Measurements from ENCODE around the gene AKAP13.
"Not testable (repeated sequence)": the region's sequence is repeated elsewhere in the genome, so short reads cannot be mapped to it uniquely, and the experiment has no call there.

AKAP13 gene

DNA sequence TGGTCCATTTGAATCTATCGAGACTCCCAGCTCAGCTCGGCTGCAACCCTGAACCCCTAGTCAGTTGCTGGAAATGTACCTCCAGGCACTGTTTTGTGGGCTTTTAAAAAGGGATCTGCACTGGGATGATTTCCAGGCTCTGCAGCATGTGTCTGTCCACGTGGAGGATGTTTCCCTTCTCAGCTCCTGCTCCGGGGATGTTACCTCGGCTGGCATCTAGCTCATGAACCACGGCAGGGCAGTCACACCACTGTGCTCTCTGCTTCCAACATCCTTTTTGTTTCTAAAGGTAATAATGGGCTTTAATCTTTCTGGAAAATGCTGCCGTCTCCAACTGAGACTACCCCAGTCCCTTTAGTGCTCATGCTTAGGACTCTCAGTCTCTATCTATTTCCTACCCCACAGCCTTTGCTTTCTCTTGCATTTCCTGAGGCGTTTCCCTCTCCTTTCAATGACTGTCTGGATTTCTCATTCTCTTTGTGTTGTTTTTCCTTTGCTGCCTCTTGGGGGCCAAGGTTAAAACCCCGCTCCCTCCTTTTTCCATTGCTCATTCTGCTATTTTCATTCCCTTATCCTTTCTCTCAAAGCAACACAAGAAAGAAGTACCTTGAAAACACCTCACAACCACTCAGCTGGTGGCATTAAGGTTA, 42.9 kb upstream of the AKAP13 start:
- Histone ChIP-seq H2AFZ (ENCODE audit: low read depth, low read length) (no peak overlapping the region), H3K4me2 (ENCODE audit: low read length) (no peak overlapping the region), H3K27ac (ENCODE audit: low read length) (no peak overlapping the region), H3K27me3 (ENCODE audit: low read depth, low read length) (peaks cover 20% of the 10 kb centered on the region), H3K4me3 (ENCODE audit: low read length) (no peak overlapping the region), H3K79me2 (ENCODE audit: low read length) (no peaks in the 10 kb centered on the region), H3K36me3 (replicated peaks; ENCODE audit: low read depth, low read length) (no peaks in the 10 kb centered on the region), H3K9me3 (ENCODE audit: insufficient read depth, low read length) (no peaks in the 10 kb centered on the region), H3K4me1 (ENCODE audit: low read length) (no peaks in the 10 kb centered on the region), H3K9ac (ENCODE audit: low read length) (no peak overlapping the region), H4K20me1 (ENCODE audit: insufficient read depth, low read length) (no peaks in the 10 kb centered on the region)
- TF ChIP-seq, protein P1, sequence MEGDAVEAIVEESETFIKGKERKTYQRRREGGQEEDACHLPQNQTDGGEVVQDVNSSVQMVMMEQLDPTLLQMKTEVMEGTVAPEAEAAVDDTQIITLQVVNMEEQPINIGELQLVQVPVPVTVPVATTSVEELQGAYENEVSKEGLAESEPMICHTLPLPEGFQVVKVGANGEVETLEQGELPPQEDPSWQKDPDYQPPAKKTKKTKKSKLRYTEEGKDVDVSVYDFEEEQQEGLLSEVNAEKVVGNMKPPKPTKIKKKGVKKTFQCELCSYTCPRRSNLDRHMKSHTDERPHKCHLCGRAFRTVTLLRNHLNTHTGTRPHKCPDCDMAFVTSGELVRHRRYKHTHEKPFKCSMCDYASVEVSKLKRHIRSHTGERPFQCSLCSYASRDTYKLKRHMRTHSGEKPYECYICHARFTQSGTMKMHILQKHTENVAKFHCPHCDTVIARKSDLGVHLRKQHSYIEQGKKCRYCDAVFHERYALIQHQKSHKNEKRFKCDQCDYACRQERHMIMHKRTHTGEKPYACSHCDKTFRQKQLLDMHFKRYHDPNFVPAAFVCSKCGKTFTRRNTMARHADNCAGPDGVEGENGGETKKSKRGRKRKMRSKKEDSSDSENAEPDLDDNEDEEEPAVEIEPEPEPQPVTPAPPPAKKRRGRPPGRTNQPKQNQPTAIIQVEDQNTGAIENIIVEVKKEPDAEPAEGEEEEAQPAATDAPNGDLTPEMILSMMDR (IDR thresholded peaks at IDR 0.05; ENCODE audit: low read depth, low read length) = no peak
- no peak for TF ChIP-seq EZH2phosphoT487 (IDR thresholded peaks at IDR 0.05; ENCODE audit: low read depth)

DNA sequence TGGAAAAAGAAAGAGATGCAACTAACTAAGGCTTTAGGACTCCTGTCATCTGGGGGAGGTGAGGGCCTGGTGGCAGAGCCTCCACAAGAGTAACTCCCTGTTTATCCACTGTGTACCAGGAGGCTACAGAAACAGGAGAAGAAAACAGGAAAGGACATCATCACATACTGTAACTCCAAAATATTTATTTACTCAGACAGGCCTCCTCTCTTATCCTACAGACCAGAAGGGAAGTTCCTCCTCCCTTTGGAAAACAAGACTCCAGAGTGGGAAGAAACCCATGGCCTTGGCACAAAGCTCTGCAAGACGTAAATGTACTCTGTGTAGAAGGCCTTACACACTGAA, 40.1 kb upstream of the AKAP13 start:
- no peaks in the 10 kb centered on the region for H3K79me2 ChIP-seq (ENCODE audit: low read length)
- no peaks in the 10 kb centered on the region for H3K4me1 ChIP-seq (ENCODE audit: low read length)
- no peaks in the 10 kb centered on the region for H3K9me3 ChIP-seq (ENCODE audit: insufficient read depth, low read length)
- no peak for TF ChIP-seq EZH2phosphoT487 (IDR thresholded peaks at IDR 0.05; ENCODE audit: low read depth)
- TF ChIP-seq, protein P1 (IDR thresholded peaks at IDR 0.05; ENCODE audit: low read depth, low read length) = no peak
- H3K4me3 ChIP-seq (ENCODE audit: low read length) = no peak overlapping the region
- H4K20me1 ChIP-seq (ENCODE audit: insufficient read depth, low read length) = no peaks in the 10 kb centered on the region
- H3K27ac ChIP-seq (ENCODE audit: low read length) = no peak overlapping the region
- no peak overlapping the region for H3K9ac ChIP-seq (ENCODE audit: low read length)
- no peaks in the 10 kb centered on the region for H3K36me3 ChIP-seq (replicated peaks; ENCODE audit: low read depth, low read length)
- H3K4me2 ChIP-seq (ENCODE audit: low read length) = no peak overlapping the region
- H2AFZ ChIP-seq (ENCODE audit: low read depth, low read length) = no peak overlapping the region
- peaks cover 11% of the 10 kb centered on the region for H3K27me3 ChIP-seq (ENCODE audit: low read depth, low read length)

DNA sequence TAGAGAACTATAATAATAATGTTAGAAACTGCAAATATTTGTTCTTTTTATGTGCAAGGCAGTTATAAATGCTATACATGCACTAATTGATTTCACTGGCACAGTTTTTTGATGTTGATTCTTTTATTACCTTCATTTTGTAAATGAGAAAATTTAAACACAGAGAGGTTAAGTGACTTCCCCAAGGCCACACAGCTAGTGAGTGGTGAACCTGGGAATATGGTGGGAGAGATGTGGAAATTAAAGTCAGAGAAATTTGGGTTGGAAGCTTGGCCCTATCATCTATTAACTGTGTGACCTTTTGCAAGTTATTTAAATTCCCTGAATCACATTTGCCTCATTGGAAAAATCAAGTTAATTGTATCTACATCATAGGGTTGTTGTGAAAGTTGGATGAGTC, 39.6 kb upstream of the AKAP13 start:
- Histone ChIP-seq H4K20me1 (ENCODE audit: insufficient read depth, low read length) (no peaks in the 10 kb centered on the region), H3K4me2 (ENCODE audit: low read length) (no peak overlapping the region), H3K27ac (ENCODE audit: low read length) (no peak overlapping the region), H3K79me2 (ENCODE audit: low read length) (no peaks in the 10 kb centered on the region), H3K4me1 (ENCODE audit: low read length) (no peaks in the 10 kb centered on the region), H3K4me3 (ENCODE audit: low read length) (no peak overlapping the region), H3K27me3 (ENCODE audit: low read depth, low read length) (peaks cover 7% of the 10 kb centered on the region), H3K9ac (ENCODE audit: low read length) (no peak overlapping the region), H2AFZ (ENCODE audit: low read depth, low read length) (no peak overlapping the region), H3K9me3 (ENCODE audit: insufficient read depth, low read length) (no peaks in the 10 kb centered on the region), H3K36me3 (replicated peaks; ENCODE audit: low read depth, low read length) (no peaks in the 10 kb centered on the region)
- no peak for TF ChIP-seq EZH2phosphoT487 (IDR thresholded peaks at IDR 0.05; ENCODE audit: low read depth)
- TF ChIP-seq, protein P1 (IDR thresholded peaks at IDR 0.05; ENCODE audit: low read depth, low read length) = no peak

DNA sequence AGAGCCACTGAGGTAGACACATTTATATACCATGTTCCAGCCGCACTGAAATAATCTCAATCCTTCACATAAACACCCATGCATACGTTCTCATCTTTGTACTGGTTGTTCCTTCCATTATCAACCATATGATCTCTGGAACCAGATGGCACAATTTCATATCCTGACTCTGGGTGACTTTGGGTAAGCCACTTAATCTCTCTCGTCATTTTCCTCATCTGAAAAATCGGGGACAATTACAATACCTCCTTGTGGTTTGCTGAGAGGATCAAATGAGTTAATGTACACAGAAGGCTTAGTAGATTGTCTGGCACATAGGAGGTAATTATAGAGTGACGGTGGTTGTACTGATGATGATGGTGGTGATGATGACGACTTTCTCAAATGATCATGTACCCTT, 38.2 kb upstream of the AKAP13 start:
- not testable (repeated sequence) for H3K36me3 ChIP-seq (replicated peaks; ENCODE audit: low read depth, low read length); H2AFZ ChIP-seq (ENCODE audit: low read depth, low read length); H3K4me2 ChIP-seq (ENCODE audit: low read length); H3K9ac ChIP-seq (ENCODE audit: low read length); H3K4me1 ChIP-seq (ENCODE audit: low read length); H3K9me3 ChIP-seq (ENCODE audit: insufficient read depth, low read length); H4K20me1 ChIP-seq (ENCODE audit: insufficient read depth, low read length); H3K79me2 ChIP-seq (ENCODE audit: low read length); H3K4me3 ChIP-seq (ENCODE audit: low read length); H3K27ac ChIP-seq (ENCODE audit: low read length); H3K27me3 ChIP-seq (ENCODE audit: low read depth, low read length)

DNA sequence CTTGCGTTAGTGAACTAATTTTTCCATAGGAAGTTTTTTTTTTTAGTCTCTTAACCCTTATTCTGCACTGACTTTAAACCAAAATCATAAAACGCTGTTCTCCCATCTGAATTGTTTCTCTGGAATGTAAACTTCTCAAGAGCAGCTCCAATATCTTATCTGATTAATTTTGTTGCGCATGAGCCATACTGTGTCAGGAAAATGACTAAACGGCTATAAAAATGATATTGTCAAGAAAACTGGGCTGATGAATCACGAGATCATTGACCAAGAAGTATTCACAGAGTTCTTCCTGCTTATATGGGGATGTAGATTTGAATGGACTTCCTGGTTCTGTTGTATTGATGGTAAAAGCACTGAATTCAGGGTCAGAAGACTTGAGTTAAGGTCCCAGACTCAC, 37.0 kb upstream of the AKAP13 start:
- H4K20me1 ChIP-seq (ENCODE audit: insufficient read depth, low read length); H3K79me2 ChIP-seq (ENCODE audit: low read length); H3K4me1 ChIP-seq (ENCODE audit: low read length); H3K27ac ChIP-seq (ENCODE audit: low read length); H3K9ac ChIP-seq (ENCODE audit: low read length); H3K4me3 ChIP-seq (ENCODE audit: low read length); H3K9me3 ChIP-seq (ENCODE audit: insufficient read depth, low read length); H3K4me2 ChIP-seq (ENCODE audit: low read length); H3K36me3 ChIP-seq (replicated peaks; ENCODE audit: low read depth, low read length); H2AFZ ChIP-seq (ENCODE audit: low read depth, low read length); H3K27me3 ChIP-seq (ENCODE audit: low read depth, low read length): not testable (repeated sequence)

DNA sequence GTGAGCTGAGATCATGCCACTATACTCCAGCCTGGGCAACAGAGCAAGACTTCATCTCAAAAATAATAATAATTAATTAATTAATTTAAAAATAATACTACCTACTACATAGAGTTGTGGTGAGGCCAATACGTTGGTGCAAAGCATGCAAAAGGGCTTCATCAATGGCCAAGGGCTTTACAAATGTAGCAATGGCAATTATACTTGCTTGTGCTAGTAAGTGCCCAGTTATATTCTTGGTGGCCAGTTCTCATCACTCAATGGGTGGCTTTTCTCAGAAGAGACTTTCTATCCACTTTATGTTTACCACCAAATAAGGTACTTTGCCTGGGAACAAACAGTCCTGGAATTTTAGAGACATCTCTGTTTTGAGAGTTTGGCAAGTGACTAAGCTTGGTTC, 36.2 kb upstream of the AKAP13 start:
- not testable (repeated sequence) for H3K4me1 ChIP-seq (ENCODE audit: low read length); H3K9ac ChIP-seq (ENCODE audit: low read length); H3K27ac ChIP-seq (ENCODE audit: low read length); H4K20me1 ChIP-seq (ENCODE audit: insufficient read depth, low read length); H3K9me3 ChIP-seq (ENCODE audit: insufficient read depth, low read length); H3K79me2 ChIP-seq (ENCODE audit: low read length); H3K4me2 ChIP-seq (ENCODE audit: low read length); H2AFZ ChIP-seq (ENCODE audit: low read depth, low read length); H3K36me3 ChIP-seq (replicated peaks; ENCODE audit: low read depth, low read length); H3K27me3 ChIP-seq (ENCODE audit: low read depth, low read length); H3K4me3 ChIP-seq (ENCODE audit: low read length)

DNA sequence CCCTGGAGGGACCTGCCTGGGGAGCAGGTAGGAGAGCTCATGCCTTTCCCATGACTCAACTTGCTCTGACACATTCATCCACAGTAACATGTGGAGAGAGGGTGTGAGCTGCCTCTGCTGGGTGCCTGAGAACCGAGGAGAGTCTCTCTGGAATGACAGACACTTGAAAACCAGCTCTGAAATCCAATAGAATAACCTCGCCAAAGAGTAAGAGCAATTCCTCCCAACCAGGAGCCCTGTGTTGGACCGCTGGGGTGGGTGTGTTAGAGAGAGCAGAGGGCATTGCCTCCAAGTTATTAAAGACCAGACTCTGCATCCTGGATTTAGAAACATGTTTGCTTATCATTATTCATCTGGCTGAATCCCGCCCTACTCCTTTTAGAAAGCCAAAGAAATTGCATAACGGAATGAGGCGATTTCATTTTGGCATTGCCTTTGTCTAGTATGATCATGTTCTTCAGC, 35.7 kb upstream of the AKAP13 start:
- not testable (repeated sequence) for H2AFZ ChIP-seq (ENCODE audit: low read depth, low read length); H3K4me1 ChIP-seq (ENCODE audit: low read length); H3K27ac ChIP-seq (ENCODE audit: low read length); H3K4me2 ChIP-seq (ENCODE audit: low read length); H4K20me1 ChIP-seq (ENCODE audit: insufficient read depth, low read length); H3K27me3 ChIP-seq (ENCODE audit: low read depth, low read length); H3K79me2 ChIP-seq (ENCODE audit: low read length); H3K4me3 ChIP-seq (ENCODE audit: low read length); H3K36me3 ChIP-seq (replicated peaks; ENCODE audit: low read depth, low read length); H3K9me3 ChIP-seq (ENCODE audit: insufficient read depth, low read length); H3K9ac ChIP-seq (ENCODE audit: low read length)

Data from OCI-LY3 (cell line).